ENCODE results near the gene DRG1. TPM values are rescaled to one million over a fixed set of nuclear protein-coding genes. Genes with fewer than 3 reads are reported as not detected.
"Not testable (repeated sequence)": the region's sequence is repeated elsewhere in the genome, so short reads cannot be mapped to it uniquely, and the experiment has no call there.

The DRG1 gene
- total RNA-seq, 1 donor from 2014 or later: 41.5 TPM

DNA sequence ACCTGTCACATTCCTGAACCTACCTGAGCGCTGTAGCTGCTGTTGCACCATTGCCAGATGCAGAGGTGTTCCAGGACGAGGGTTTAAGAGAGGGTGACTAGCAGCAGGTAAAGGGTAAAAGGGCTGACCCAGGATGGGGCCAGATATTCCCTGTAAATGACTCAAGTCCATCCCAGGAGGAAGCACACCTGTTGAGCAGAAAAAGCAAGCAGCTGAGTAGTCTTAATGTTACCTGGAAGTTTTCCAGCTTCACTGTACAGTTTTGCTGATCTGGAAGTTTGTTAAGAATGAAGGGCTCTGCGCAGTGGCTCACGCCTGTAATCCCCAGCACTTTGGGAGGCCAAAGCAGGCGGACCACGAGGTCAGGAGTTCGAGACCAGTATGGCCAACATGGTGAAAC is 41.3 kb downstream of the DRG1 start:
- no peak for DNase-seq (ENCODE audit: low spot score)
- intact Hi-C loops (cut with DNase I): no loop called here
- no peak for ATAC-seq

DNA sequence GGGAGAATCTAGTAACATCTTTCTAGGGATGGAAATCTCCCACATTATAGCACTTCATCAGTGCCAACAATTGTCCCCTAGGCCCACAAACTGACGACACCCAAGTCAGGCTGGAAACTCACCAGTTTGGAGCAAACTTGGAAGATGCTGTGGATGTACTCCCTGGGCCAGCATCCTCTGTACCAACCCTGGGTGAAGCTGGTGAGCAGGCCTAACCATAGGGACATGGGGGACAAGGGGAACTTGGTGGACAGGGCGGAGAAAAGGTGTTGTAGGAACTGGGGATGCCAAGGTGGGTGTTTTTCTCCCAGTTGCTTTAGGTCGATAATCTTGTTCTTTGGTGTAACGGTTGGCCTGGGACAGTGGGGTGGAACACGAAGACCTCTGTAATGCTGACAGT is 42.2 kb downstream of the DRG1 start:
- DNase-seq (ENCODE audit: low spot score) (no peak), ATAC-seq (no peak)
- intact Hi-C loops (cut with DNase I): no loop called here

DNA sequence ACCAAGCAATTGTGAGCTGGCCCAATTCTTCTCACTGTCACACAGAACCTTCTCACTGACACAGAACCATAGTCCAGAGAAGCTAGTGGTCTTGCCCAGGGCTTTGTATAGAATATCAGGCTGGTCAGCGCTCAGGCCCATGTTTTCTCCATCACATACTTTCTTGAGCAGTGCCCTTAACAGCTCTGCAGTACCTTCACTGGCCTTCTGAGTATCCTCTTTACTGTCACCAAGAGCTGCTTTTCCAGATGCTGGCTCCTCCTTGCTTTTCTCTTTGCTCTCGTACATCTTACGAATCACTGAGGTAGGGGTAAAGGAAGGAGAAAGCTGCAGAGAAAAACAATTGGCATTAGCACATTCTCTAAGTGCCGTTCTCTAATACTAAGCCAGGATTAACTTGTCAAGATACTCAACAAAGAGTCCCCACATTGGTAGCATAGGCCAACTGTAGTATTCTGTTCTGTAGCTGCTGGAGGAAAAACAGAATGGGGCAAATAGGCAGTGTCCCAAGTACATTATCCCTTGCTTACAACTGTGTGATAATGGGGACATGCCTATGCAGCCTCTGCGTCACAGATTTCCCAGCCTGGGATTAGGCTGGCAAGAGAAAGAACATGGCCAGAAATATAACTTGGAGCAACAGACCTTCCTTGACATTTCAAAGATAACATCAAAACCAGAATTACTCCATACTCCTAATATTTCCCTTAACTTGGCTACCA is 43.5 kb downstream of the DRG1 start:
- DNase-seq (ENCODE audit: low spot score) (no peak), ATAC-seq (no peak)
- intact Hi-C loops (cut with DNase I): no loop called here

DNA sequence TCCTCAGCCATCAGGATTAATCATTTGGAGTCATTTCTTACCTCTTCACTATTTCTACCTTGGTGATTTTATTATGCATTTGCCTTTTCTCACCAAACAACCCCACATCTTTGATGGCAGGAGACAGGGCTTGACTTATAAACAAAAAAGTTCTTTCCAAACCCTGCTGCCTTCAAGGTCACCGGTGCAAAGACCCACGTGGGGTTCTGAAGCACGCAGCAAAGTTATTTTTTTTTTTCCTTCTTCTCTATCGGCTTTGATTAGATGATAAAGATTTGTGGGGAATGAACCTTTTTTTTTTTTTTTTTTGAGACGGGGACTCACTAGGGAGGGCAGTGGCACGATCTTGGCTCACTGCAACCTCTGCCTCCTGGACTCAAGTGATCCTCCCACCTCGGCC is 44.1 kb downstream of the DRG1 start:
- ATAC-seq (no peak), DNase-seq (ENCODE audit: low spot score) (no peak)
- intact Hi-C loops (cut with DNase I): no loop called here

DNA sequence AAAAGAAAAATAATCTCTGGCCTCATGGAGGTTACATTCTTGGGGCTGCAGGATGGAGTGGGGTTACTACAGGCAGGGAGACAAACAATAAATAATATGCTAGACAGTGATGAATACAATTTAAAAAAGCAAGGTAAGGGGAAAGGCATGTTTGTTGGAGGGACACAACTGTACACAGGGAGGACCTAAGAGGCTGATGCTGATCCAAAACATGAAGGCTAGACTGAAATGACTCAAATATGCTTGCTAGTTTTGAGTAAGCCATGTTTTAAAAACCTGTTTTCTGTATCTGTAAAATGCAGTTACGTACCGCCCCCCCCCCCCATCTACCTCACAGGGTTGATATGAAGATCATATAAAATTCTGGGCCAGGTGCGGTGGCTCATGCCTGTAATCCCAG is 46.2 kb downstream of the DRG1 start:
- ATAC-seq (no peak), DNase-seq (ENCODE audit: low spot score) (no peak)
- intact Hi-C loops (cut with DNase I): no loop called here

DNA sequence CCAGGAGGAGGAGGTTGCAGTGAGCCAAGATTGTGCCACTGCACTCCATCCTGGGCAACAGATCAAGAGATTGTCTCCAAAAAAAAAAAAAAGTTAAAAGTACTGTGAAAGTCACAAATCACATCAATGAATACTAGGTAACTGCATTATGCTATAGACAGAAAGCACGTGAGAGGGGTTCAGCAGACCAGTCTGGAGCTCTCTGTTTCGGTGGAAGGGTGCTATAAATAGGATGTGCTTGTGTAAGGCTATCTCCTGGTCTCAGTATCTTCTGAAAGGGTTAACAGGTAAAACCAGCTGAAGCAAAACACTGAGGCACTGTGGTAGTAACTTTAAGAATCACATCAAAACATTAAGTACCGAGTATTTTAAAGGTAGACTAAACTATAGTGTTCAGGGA is 46.8 kb downstream of the DRG1 start:
- no peak for ATAC-seq
- intact Hi-C loops (cut with DNase I): no loop called here
- DNase-seq (ENCODE audit: low spot score): no peak

DNA sequence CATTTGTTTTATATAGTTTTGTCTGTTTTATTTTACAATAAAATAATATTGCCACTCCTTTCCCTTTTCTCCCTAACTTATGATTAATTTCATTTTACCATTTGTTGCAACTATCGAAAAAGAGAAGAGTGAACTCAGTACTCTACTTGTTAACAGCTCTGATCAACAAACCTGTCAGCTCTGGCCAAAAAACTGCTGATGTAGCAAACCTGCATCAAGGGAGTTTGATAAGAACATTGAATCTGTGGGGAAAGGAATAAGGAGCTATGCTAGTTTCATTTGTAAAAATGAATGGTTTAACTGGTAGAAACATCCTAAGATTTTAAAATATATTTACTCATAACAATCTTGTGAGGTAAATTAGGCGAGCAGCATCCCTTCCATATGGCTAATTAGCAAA is 47.4 kb downstream of the DRG1 start:
- DNase-seq (ENCODE audit: low spot score) (no peak), ATAC-seq (no peak)
- intact Hi-C loops (cut with DNase I): no loop called here

DNA sequence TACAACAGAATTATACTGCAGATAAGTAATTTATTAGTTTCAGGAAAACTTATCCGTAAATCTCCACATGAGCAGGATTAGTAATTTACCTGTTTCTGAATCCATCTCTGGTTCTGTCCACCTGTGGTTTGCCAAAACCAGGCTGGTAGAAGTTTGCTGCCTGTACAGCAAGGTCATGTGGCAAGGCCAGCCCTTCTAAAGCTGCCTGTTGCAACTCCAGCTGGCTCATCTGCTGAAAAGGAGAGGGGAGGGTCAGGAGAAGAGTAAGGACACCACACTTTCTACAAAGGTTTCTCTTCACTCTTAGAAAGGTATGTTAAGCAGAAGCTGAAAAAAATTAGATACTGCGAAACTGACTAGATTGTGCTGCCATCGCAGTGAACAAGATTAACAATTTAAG is 47.9 kb downstream of the DRG1 start:
- ATAC-seq (no peak), DNase-seq (ENCODE audit: low spot score) (no peak)
- intact Hi-C loops (cut with DNase I): no loop called here

DNA sequence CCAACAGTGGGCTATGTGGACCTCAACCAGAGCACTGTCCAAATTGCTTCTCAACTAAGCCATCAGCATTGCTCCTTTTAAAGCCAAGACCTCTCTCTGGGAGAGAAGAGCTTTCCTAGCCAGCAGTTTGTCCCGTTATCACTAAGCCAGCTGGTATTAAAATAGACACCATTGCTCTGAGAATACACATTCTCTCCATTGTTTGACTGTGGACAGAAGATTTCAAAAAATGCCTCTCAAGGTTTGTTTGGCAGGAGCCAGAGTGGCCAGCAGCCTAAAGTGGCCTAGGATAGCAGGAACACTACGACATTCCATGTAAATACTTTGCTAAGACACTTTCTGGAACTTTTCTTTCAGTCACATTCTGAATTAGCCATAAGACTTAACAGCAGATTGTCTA is 49.0 kb downstream of the DRG1 start:
- DNase-seq (ENCODE audit: low spot score): no peak
- ATAC-seq: no peak
- intact Hi-C loops (cut with DNase I): no loop called here

DNA sequence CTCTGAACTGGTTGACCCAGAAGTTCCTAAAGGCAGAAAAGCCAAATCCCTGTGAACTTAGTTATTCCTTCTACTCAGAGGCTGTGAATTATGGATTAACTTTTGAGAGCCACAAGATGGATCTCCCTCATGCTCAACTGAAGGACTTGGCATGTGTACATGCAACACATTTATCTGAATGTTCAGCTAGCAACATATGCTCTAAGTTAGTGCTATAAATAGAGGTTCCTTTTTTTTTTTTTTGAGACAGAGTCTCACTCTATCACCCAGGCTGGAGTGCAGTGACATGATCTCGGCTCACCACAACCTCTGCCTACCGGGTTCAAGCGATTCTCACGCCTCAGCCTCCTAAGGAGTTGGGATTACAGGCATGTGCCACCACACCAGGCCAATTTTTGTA is 50.1 kb downstream of the DRG1 start:
- intact Hi-C loops (cut with DNase I): no loop called here

DNA sequence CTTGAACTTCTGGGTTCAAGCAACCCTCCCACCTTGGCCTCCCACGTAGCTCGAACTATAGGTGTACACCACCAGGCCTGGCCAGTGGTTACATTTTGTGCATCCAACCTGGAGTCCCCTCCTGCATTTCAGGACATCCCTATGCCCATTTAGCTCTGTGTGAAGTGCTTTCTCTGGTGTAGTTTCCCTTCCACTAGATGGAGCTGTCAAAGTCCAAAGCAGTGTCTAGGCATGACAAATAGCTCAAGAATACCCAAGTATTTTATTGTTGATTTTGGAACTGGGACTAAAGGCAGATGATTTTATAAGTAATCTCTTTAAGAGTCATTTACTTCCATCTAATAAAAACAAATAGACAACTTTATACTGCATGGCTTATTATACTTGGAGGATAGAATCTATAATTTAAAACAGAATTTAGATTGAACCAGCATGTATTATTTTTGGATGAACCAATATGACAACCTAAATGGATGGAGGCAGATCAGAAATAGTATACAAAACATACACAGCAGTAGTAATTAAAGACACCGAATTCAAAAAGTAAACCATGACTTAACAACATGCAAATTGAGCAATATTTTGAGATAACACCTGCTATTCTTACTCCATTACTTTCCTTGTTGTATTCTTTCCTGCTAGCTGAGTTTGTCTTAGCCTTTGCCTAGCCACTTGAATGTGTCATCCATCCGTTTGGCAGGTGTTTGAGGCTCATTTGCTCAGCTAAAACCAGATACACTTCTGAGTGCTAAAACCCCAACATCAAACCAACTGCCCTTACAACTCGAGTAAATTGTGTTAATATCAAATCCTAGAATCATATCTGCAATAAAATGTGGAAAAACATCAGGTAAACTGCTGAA is 52.5 kb downstream of the DRG1 start:
- peak; percentile 36 for ATAC-seq
- intact Hi-C loops (cut with DNase I): no loop called here
- DNase-seq (ENCODE audit: low spot score): no peak

More for the DNA sequence above, 50.1 kb downstream of the DRG1 start:
- no peak for DNase-seq (ENCODE audit: low spot score)
- no peak for ATAC-seq

DNA sequence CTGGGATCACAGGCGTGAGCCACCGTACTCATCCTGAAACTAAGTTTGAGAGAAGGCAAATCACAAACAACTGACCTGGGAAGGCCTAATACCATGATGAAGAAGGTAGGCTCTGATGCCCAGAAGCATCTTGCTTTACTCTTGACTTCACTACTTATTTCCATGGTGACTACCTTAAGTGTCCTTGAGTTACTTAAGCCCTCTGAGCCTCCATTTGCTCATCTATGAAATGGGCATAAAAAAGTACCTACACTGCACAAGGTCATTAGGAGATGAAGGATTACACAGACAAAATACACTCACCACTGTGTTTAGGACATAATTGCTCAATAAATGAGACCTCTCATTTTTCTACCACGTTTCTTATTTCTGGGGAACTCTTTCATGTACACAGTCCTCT is 62.3 kb downstream of the DRG1 start:
- ATAC-seq (no peak), DNase-seq (ENCODE audit: low spot score) (no peak)
- intact Hi-C loops (cut with DNase I): no loop called here

DNA sequence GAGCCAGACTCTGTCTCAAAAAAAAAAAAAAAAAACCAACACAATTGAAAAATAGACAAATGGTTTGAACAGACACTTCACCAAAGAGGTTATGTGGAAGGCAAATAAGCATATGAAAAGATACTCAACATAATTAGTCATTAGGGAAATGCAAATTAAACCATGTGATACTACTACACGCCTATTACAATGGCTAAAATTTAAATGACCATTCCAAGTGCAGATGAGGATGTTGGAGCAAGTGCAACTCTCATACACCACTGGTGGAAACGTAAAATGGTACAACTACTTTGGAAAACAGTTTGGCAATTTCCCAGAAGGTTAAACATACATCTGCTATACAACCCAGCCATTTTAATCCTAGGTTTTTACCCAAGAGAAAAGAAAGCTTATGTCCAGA is 65.9 kb downstream of the DRG1 start:
- no peak for ATAC-seq
- no peak for DNase-seq (ENCODE audit: low spot score)
- intact Hi-C loops (cut with DNase I): no loop called here

DNA sequence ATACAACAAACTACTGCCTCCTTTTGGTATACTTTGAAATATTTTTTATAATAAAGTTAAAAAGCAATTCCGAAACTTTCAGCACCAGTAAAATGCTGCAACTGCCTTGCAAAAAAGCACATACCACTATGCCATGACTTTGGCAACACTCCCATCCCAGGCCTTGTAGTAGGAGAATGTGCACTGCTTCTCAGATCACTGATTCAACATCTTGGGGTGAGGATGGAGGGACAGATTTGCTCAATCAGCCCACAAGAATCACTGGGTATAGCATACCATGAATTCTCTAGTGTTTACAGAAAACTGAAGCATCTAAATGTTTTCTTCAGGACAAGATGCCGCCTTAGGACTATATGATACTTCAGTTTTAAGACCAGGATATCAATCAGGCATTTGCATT is 75.3 kb downstream of the DRG1 start:
- ATAC-seq (no peak), DNase-seq (ENCODE audit: low spot score) (no peak)
- intact Hi-C loops (cut with DNase I): no loop called here

DNA sequence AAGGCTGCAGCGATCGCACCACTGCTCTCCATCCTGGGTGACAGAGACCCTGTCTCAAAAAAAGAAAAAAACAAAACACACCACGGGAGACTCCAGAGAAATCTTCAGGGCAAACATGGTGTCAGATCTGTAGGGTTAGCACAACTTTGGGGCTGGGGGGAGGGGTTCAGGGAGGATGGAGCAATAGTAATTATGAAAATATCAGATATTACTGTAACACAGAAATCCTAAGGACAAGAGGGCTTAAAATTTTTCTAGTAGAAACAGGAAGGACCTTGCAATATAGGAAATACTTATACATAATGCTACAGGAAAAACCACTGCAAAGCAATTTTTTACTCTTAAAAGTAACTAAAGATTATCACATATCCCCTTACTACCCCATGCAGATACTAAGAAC is 76.4 kb downstream of the DRG1 start:
- no peak for DNase-seq (ENCODE audit: low spot score)
- ATAC-seq: no peak
- intact Hi-C loops (cut with DNase I): no loop called here

DNA sequence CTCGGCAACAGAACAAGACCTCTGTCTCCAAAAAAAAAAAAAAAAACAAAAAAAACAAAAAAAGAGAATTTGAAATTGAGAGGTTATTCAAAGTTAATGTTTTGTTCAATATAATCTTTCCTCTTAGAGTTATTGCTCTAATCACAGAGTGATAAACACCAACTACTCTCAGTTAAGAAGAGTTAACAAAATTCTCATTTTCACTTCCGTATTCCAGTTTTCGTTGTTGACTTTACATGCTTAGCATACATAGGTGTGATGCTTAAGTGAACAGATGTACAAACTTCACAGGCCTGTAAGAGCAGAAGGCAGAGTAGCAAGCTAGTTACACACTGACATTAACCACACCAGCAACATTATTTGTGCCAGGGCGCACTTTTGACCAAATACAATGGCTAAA is 77.9 kb downstream of the DRG1 start:
- intact Hi-C loops (cut with DNase I): no loop called here
- DNase-seq (ENCODE audit: low spot score): no peak
- no peak for ATAC-seq

DNA sequence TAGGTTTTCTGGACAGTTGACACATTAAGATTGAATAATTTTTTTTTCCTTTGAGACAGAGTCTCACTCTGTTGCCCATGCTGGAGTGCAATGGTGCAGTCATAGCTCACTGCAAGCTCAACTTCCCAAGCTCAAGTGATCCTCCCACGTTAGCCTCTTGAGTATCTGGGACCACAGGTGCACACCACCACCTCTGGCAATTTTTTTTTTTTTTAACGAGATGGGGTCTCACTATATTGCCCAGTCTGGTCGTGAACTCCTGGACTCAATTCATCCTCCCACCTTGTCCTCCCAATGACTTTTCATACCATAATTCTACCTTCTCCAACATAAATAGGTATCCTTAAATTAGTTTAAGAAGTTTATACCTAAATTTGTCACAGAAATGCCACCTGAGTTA is 81.7 kb downstream of the DRG1 start:
- no peak for ATAC-seq
- intact Hi-C loops (cut with DNase I): no loop called here
- no peak for DNase-seq (ENCODE audit: low spot score)

DNA sequence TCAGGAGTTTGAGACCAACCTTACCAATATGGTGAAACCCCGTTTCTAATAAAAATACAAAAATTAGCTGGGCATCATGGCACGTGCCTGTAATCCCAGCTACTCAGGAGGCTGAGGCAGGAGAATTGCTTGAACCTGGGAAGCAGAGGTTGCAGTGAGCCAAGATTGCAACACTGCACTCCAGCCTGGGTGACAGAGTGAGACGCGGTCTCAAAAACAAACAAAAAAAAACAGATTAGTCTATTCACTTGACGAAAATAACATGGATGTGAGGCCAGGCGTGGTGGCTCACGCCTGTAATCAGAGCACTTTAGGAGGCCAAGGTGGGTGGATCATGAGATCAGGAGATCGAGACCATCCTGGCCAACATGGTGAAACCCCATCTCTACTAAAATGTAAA is 83.1 kb downstream of the DRG1 start:
- intact Hi-C loops (cut with DNase I); DNase-seq (ENCODE audit: low spot score); ATAC-seq: not testable (repeated sequence)

All from sciatic nerve (tissue), 2 donors.